H1 (cell line): Measurements from ENCODE around the gene PHETA1. TPM values are rescaled to one million over a fixed set of nuclear protein-coding genes. Genes with fewer than 3 reads are reported as not detected.

Experiments
- GABPA ChIP-seq: IDR thresholded peaks from 2 replicates; pipeline ENCODE4 v1.6.1; 2011; ENCODE audit warnings: mild to moderate bottlenecking, low read length, moderate library complexity, borderline replicate concordance; ENCODE audit not compliant: insufficient read depth
- KDM1A ChIP-seq: fragments of 200-600, 300-600 bp; sonication (generic); IDR thresholded peaks from 2 replicates; pipeline ENCODE4 v1.7.1; 2016; ENCODE audit warnings: mild to moderate bottlenecking, low read length, borderline replicate concordance
- PHF8 ChIP-seq: fragments of 200-600 bp; sonication (generic); conservative IDR thresholded peaks from 2 replicates; pipeline ENCODE4 v1.7.1; 2012; ENCODE audit warnings: low read depth, mild to moderate bottlenecking, inconsistent platforms, low read length, moderate library complexity
- RAD21 ChIP-seq, 2 experiments: IDR thresholded peaks in 1 of 2; conservative IDR thresholded peaks in 1 of 2; 2 replicates each; pipeline ENCODE4 v1.6.1; 2011; ENCODE audit warnings: low read depth in 2 of 2, low read length in 2 of 2, improper control_type of control experiment in 1 of 2, inconsistent platforms in 1 of 2, mild to moderate bottlenecking in 1 of 2, moderate library complexity in 1 of 2
- YY1 ChIP-seq: IDR thresholded peaks from 2 replicates; pipeline ENCODE4 v1.6.1; 2011; ENCODE audit warnings: low read depth, mild to moderate bottlenecking, low read length
- polyA plus RNA-seq, 7 experiments: library from polyadenylated mRNA; depleted of rRNA in 3 of 7; stranded (reverse) in 5 of 7; unstranded in 2 of 7; fragments of >200 nt in 5 of 7; fragments of 200-250 nt in 2 of 7; gene quantifications; 1 replicate in 5 of 7; 2 replicates in 1 of 7; 4 replicates in 1 of 7; pipeline versions ENCODE4 v1.2.1 to v1.2.3, GENCODE V29; 2011 to 2013; ENCODE audit warnings: missing spikeins in 2 of 7, mixed read lengths in 2 of 7
- total RNA-seq: library from RNA; stranded (reverse); fragmentation: NEBNext Ultra II Directional; extraction: Animal tissue kit (Norgen Biotek cat#: 25700); gene quantifications from 2 replicates; pipeline ENCODE4 v1.2.1, GENCODE V29; 2021

The PHETA1 gene
- total and polyA plus RNA-seq, 2 of the 8 experiments (the other 6 are each of a cell fraction or from before 2014, with no cell fraction given) = 5.2 to 12.3 TPM

DNA sequence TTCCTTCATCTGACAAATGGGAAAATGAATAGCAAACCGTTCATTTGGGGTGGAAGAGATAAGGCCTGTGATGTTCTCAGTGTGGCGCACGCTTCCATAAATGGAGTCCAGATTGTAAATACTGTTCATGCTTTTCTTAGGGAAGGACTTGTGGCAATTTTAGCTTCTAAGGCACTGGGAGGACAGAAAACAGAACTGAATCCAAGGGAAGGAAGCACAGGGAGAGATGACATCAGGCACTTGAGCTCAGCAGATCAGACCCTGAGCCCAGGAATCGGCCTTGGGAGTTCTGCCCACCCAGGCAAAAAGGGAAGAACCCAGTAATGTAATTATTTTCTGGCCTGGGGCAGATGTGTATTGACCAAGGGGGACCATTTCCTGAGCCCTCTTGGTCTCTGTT lies 29.6 kb upstream of the PHETA1 start (continued):
- TF ChIP-seq YY1 (no peak), PHF8 (no peak), KDM1A (no peak), RAD21 (IDR thresholded peaks at IDR 0.05 in 1 of 2, conservative IDR thresholded peaks at IDR 0.05 in 1 of 2; ENCODE audit: low read depth in 2 of 2, low read length in 2 of 2) (no peak), GABPA (no peak)
